ENCODE results near the gene PARD6A.
A peak's percentile ranks its signal among the peaks of the same experiment; 100 is the strongest.

The PARD6A gene

GRCh38 chr16:67660564-67661028 lies at the start of gene PARD6A:
TSS of gene PARD6A (plus strand) at chr16:67660960. CDS start at chr16:67661039, 79 bp downstream.
- DNase-seq, result peak; percentile 90

GRCh38 chr16:67613808-67614207 lies 47.0 kb upstream of the PARD6A start:
- DNase-seq, result no peak

GRCh38 chr16:67628216-67628615 lies 32.5 kb upstream of the PARD6A start:
- DNase-seq, result no peak

GRCh38 chr16:67632415-67633172 lies 28.2 kb upstream of the PARD6A start:
- no peak for DNase-seq

- no peak for DNase-seq
Observed at GRCh38 chr16:67636713-67637112, 24.0 kb upstream of the PARD6A start.

GRCh38 chr16:67637625-67638024 lies 23.1 kb upstream of the PARD6A start:
- DNase-seq, result no peak

- no peak for DNase-seq
Observed at GRCh38 chr16:67641779-67642708, 18.7 kb upstream of the PARD6A start.

- no peak for DNase-seq
Observed at GRCh38 chr16:67644038-67644437, 16.7 kb upstream of the PARD6A start.

GRCh38 chr16:67645397-67646121 lies 15.2 kb upstream of the PARD6A start:
- DNase-seq, result no peak

GRCh38 chr16:67647111-67647651 lies 13.6 kb upstream of the PARD6A start:
- DNase-seq, result no peak

- DNase-seq, result no peak
Observed at GRCh38 chr16:67647681-67648080, 13.1 kb upstream of the PARD6A start.

- DNase-seq, result no peak
Observed at GRCh38 chr16:67648088-67648763, 12.5 kb upstream of the PARD6A start.

GRCh38 chr16:67648764-67649407 lies 11.9 kb upstream of the PARD6A start:
- DNase-seq, result no peak

- no peak for DNase-seq
Observed at GRCh38 chr16:67649494-67649931, 11.2 kb upstream of the PARD6A start.

GRCh38 chr16:67650023-67650422 lies 10.7 kb upstream of the PARD6A start:
- DNase-seq, result no peak

GRCh38 chr16:67651039-67651438 lies 9.7 kb upstream of the PARD6A start:
- no peak for DNase-seq

- no peak for DNase-seq
Observed at GRCh38 chr16:67651847-67652246, 8.9 kb upstream of the PARD6A start.

GRCh38 chr16:67652578-67653127 lies 8.1 kb upstream of the PARD6A start:
- no peak for DNase-seq

GRCh38 chr16:67653128-67653788 lies 7.5 kb upstream of the PARD6A start:
- no peak for DNase-seq

GRCh38 chr16:67653789-67654402 lies 6.9 kb upstream of the PARD6A start:
- DNase-seq, result no peak
